GM13977 (cell line): Measurements from ENCODE around the gene PTPRC.

Source experiments
- DNase-seq: peaks from one replicate; pipeline ENCODE4 v3.0.0; 2012; ENCODE audit warnings: low spot score
- CTCF ChIP-seq: IDR thresholded peaks from 2 replicates; pipeline ENCODE4 v1.5.1; 2012; ENCODE audit warnings: mild to moderate bottlenecking, control low read depth; ENCODE audit not compliant: insufficient read depth; ENCODE audit errors: extremely low read depth, missing control alignments
- in situ Hi-C: fragments of 300-500 bp; cut with MboI; formaldehyde crosslinking; loops from one replicate; pipeline ENCODE4 v1.12.0; 2022; ENCODE audit warnings: low sequenced_read_pairs, low pct_unique_long_range_greater_than_20kb, mixed read lengths, inconsistent platforms; ENCODE audit not compliant: unreplicated experiment

The PTPRC gene

GRCh38 chr1:198681252-198681651, 42.4 kb downstream of the PTPRC start:
- in situ Hi-C loops = loop anchor here (25.0 kb wide), 1 partner anchor 519 kb away; the partner anchor contains the start of gene NEK7
- TF ChIP-seq CTCF = no peak
- DNase-seq = no peak

- in situ Hi-C loops = loop anchor here (25.0 kb wide), 1 partner anchor 520 kb away; the partner anchor contains the start of gene NEK7
- peak; percentile 70 for DNase-seq
- no peak for TF ChIP-seq CTCF
These were observed 43.3 kb downstream of the PTPRC start for GRCh38 chr1:198681831-198682759.

- in situ Hi-C loops = loop anchor here (25.0 kb wide), 1 partner anchor 521 kb away; the partner anchor contains the start of gene NEK7
- DNase-seq = no peak
- TF ChIP-seq CTCF = no peak
These were observed 44.0 kb downstream of the PTPRC start for GRCh38 chr1:198682850-198683249.

- TF ChIP-seq CTCF = no peak
- no peak for DNase-seq
- in situ Hi-C loops = loop anchor here (25.0 kb wide), 1 partner anchor 521 kb away; the partner anchor contains the start of gene NEK7
These were observed 44.6 kb downstream of the PTPRC start for GRCh38 chr1:198683449-198683848.

GRCh38 chr1:198686069-198686728, 47.4 kb downstream of the PTPRC start:
- peak; percentile 44 for TF ChIP-seq CTCF
- no peak for DNase-seq
- in situ Hi-C loops = loop anchor here (25.0 kb wide), 1 partner anchor 524 kb away; the partner anchor contains the start of gene NEK7

- DNase-seq = no peak
- no peak for TF ChIP-seq CTCF
- in situ Hi-C loops = loop anchor here (25.0 kb wide), 1 partner anchor 525 kb away; the partner anchor contains the start of gene NEK7
These were observed 48.6 kb downstream of the PTPRC start for GRCh38 chr1:198687429-198687828.
